OCI-LY3 (cell line): ENCODE results near the gene MINPP1.

Source experiments
- CTCF ChIP-seq: fragments of 200-600, 300-600 bp; sonication (generic); IDR thresholded peaks from 2 replicates; pipeline ENCODE4 v1.5.1; 2014; ENCODE audit warnings: antibody characterized with exemption, low read length, low read depth
- EZH2phosphoT487 ChIP-seq: fragments of 200-600 bp; shearing (Covaris generic); IDR thresholded peaks from 2 replicates; pipeline ENCODE4 v1.6.1; 2018; ENCODE audit warnings: antibody characterized with exemption, mixed run types, low read depth

- no peak for TF ChIP-seq CTCF
- no peak for TF ChIP-seq EZH2phosphoT487
Observed at GRCh38 chr10:87600581-87600980, 95.9 kb downstream of the MINPP1 start.
